Activated naive CD4-positive, alpha-beta T cell treated with anti-CD3 and anti-CD28 coated beads, Interleukin-2, amount 10 ng/mL, durations not matched to agents 7 days and 5 days (primary cell): ENCODE results near the gene DYSF.
A peak's percentile ranks its signal among the peaks of the same experiment; 100 is the strongest.
"Not testable (repeated sequence)": the region's sequence is repeated elsewhere in the genome, so short reads cannot be mapped to it uniquely, and the experiment has no call there.

Source experiments
- CTCF ChIA-PET: fragments of 350-600 bp; sonication (Branson Sonifier 250); formaldehyde crosslinking; loops from one replicate; lab custom pipeline; 2021; ENCODE audit warnings: antibody characterized with exemption; lab: Charles Lee
- DNase-seq: peaks from one replicate; pipeline ENCODE4 v3.0.0-alpha.2; 2020
- H3K27ac Mint-ChIP-seq: one replicate; pipeline ENCODE4 v1.8.0; 2021; ENCODE audit warnings: mild to moderate bottlenecking, moderate library complexity, mixed read lengths
- H3K27me3 Mint-ChIP-seq: one replicate; pipeline ENCODE4 v1.8.0; 2021; ENCODE audit warnings: mild to moderate bottlenecking, mixed read lengths
- H3K36me3 Mint-ChIP-seq: one replicate; pipeline ENCODE4 v1.8.0; 2021; ENCODE audit warnings: mixed read lengths
- H3K4me1 Mint-ChIP-seq: one replicate; pipeline ENCODE4 v1.8.0; 2021; ENCODE audit warnings: mixed read lengths
- H3K4me3 Mint-ChIP-seq: one replicate; pipeline ENCODE4 v1.8.0; 2021; ENCODE audit warnings: mild to moderate bottlenecking, moderate library complexity, mixed read lengths
- H3K9me3 Mint-ChIP-seq: one replicate; pipeline ENCODE4 v1.8.0; 2021; ENCODE audit warnings: mixed read lengths

Gene DYSF

GRCh38 chr2:71453404-71454220 is at the start of gene DYSF:
Gene DYSF (plus strand): TSS chr2:71453561.
- Mint-ChIP-seq H3K4me3 (peak within 1 kb of the TSS; percentile 13), H3K4me1 (peaks cover 19% of the 10 kb centered on the region), H3K27ac (no peak within 1 kb of the TSS), H3K9me3 (no peaks in the 10 kb centered on the region), H3K36me3 (no peaks in the 10 kb centered on the region), H3K27me3 (peaks cover 66% of the 10 kb centered on the region)
- DNase-seq, result no peak
- CTCF ChIA-PET, result interaction anchor here (0.6 kb wide), 1 partner anchor 1170 kb away, joined by 5 read pairs; no protein-coding TSS in a partner anchor

- Mint-ChIP-seq H3K27me3 (no peaks in the 10 kb centered on the region), H3K9me3 (no peaks in the 10 kb centered on the region), H3K36me3 (peaks cover 41% of the 10 kb centered on the region), H3K27ac (no peak overlapping the region), H3K4me3 (no peak overlapping the region), H3K4me1 (peaks cover 2% of the 10 kb centered on the region)
- CTCF ChIA-PET, result no interaction called here
- no peak for DNase-seq
These were observed 43.8 kb upstream of the DYSF start for GRCh38 chr2:71409611-71410010.

GRCh38 chr2:71410696-71411095 is 42.7 kb upstream of the DYSF start:
- no peak for DNase-seq
- Mint-ChIP-seq H3K27me3 (no peaks in the 10 kb centered on the region), H3K9me3 (no peaks in the 10 kb centered on the region), H3K27ac (no peak overlapping the region), H3K36me3 (peaks cover 38% of the 10 kb centered on the region), H3K4me3 (no peak overlapping the region), H3K4me1 (peaks cover 2% of the 10 kb centered on the region)
- CTCF ChIA-PET, result no interaction called here

GRCh38 chr2:71416866-71417265 is 36.5 kb upstream of the DYSF start:
- H3K27me3 Mint-ChIP-seq, H3K9me3 Mint-ChIP-seq, CTCF ChIA-PET: not testable (repeated sequence)
- H3K4me3 Mint-ChIP-seq, result peak overlapping the region; percentile 81
- DNase-seq, result peak; percentile 63
- peak overlapping the region; percentile 94 for H3K27ac Mint-ChIP-seq
- H3K36me3 Mint-ChIP-seq, result peaks cover 12% of the 10 kb centered on the region
- peaks cover 13% of the 10 kb centered on the region for H3K4me1 Mint-ChIP-seq

GRCh38 chr2:71417300-71418202 is 35.8 kb upstream of the DYSF start:
- CTCF ChIA-PET, result interaction anchor here (0.8 kb wide), 1 partner anchor 261 kb away, joined by 3 read pairs; no protein-coding TSS in a partner anchor
- Mint-ChIP-seq H3K4me3 (peak overlapping the region; percentile 81), H3K36me3 (peaks cover 13% of the 10 kb centered on the region), H3K4me1 (peaks cover 13% of the 10 kb centered on the region), H3K27ac (peak overlapping the region; percentile 94), H3K27me3 (no peaks in the 10 kb centered on the region), H3K9me3 (no peaks in the 10 kb centered on the region)
- DNase-seq, result no peak

GRCh38 chr2:71419145-71419544 is 34.2 kb upstream of the DYSF start:
- no peak overlapping the region for H3K27ac Mint-ChIP-seq
- CTCF ChIA-PET, result no interaction called here
- no peak overlapping the region for H3K4me3 Mint-ChIP-seq

GRCh38 chr2:71419976-71420375 is 33.4 kb upstream of the DYSF start:
- no peak for DNase-seq
- Mint-ChIP-seq H3K27me3 (no peaks in the 10 kb centered on the region), H3K4me3 (no peak overlapping the region), H3K36me3 (peaks cover 33% of the 10 kb centered on the region), H3K27ac (no peak overlapping the region), H3K9me3 (no peaks in the 10 kb centered on the region), H3K4me1 (peaks cover 13% of the 10 kb centered on the region)
- CTCF ChIA-PET, result no interaction called here

More at GRCh38 chr2:71419145-71419544, 34.2 kb upstream of the DYSF start:
- no peak for DNase-seq
- H3K9me3 Mint-ChIP-seq, result no peaks in the 10 kb centered on the region
- H3K27me3 Mint-ChIP-seq, result no peaks in the 10 kb centered on the region
- peaks cover 28% of the 10 kb centered on the region for H3K36me3 Mint-ChIP-seq
- peaks cover 13% of the 10 kb centered on the region for H3K4me1 Mint-ChIP-seq

- H3K36me3 Mint-ChIP-seq, result peaks cover 47% of the 10 kb centered on the region
- H3K4me3 Mint-ChIP-seq, result no peak overlapping the region
- no peak for DNase-seq
- CTCF ChIA-PET, result no interaction called here
- no peaks in the 10 kb centered on the region for H3K9me3 Mint-ChIP-seq
- no peak overlapping the region for H3K27ac Mint-ChIP-seq
- H3K4me1 Mint-ChIP-seq, result peaks cover 9% of the 10 kb centered on the region
- no peaks in the 10 kb centered on the region for H3K27me3 Mint-ChIP-seq
These were observed 30.6 kb upstream of the DYSF start for GRCh38 chr2:71422786-71423185.

GRCh38 chr2:71423817-71424420 is 29.4 kb upstream of the DYSF start:
- Mint-ChIP-seq H3K36me3 (peaks cover 48% of the 10 kb centered on the region), H3K4me3 (no peak overlapping the region), H3K27me3 (no peaks in the 10 kb centered on the region), H3K9me3 (no peaks in the 10 kb centered on the region), H3K27ac (no peak overlapping the region), H3K4me1 (peaks cover 5% of the 10 kb centered on the region)
- CTCF ChIA-PET, result interaction anchor here (0.6 to 1.0 kb wide), 3 partner anchors 37 to 86 kb away, joined by 3 to 5 read pairs (median 3); no protein-coding TSS in a partner anchor
- DNase-seq, result no peak

- CTCF ChIA-PET, result no interaction called here
- no peak overlapping the region for H3K27ac Mint-ChIP-seq
- H3K36me3 Mint-ChIP-seq, result peaks cover 47% of the 10 kb centered on the region
- no peaks in the 10 kb centered on the region for H3K9me3 Mint-ChIP-seq
- H3K4me1 Mint-ChIP-seq, result no peaks in the 10 kb centered on the region
- H3K27me3 Mint-ChIP-seq, result no peaks in the 10 kb centered on the region
- no peak overlapping the region for H3K4me3 Mint-ChIP-seq
- no peak for DNase-seq
These were observed 26.6 kb upstream of the DYSF start for GRCh38 chr2:71426721-71427120.

GRCh38 chr2:71428472-71429383 is 24.6 kb upstream of the DYSF start:
- peaks cover 48% of the 10 kb centered on the region for H3K36me3 Mint-ChIP-seq
- CTCF ChIA-PET, result interaction anchor here (0.7 to 1.2 kb wide), 2 partner anchors 26 to 86 kb away, joined by 3 read pairs; no protein-coding TSS in a partner anchor

GRCh38 chr2:71445142-71445541 is 8.2 kb upstream of the DYSF start:
- H3K27ac Mint-ChIP-seq, H3K4me3 Mint-ChIP-seq, H3K4me1 Mint-ChIP-seq, H3K36me3 Mint-ChIP-seq, H3K9me3 Mint-ChIP-seq, CTCF ChIA-PET, DNase-seq: not testable (repeated sequence)
- H3K27me3 Mint-ChIP-seq, result peaks cover 11% of the 10 kb centered on the region

More at GRCh38 chr2:71428472-71429383, 24.6 kb upstream of the DYSF start:
- no peak for DNase-seq
- Mint-ChIP-seq H3K27ac (no peak overlapping the region), H3K4me3 (no peak overlapping the region), H3K9me3 (no peaks in the 10 kb centered on the region), H3K4me1 (no peaks in the 10 kb centered on the region), H3K27me3 (no peaks in the 10 kb centered on the region)

- H3K27me3 Mint-ChIP-seq, result peaks cover 22% of the 10 kb centered on the region
- peaks cover 5% of the 10 kb centered on the region for H3K4me1 Mint-ChIP-seq
- H3K9me3 Mint-ChIP-seq, result no peaks in the 10 kb centered on the region
- no peak overlapping the region for H3K27ac Mint-ChIP-seq
- CTCF ChIA-PET, result interaction anchor here (0.6 to 1.7 kb wide), 2 partner anchors 14 to 15 kb away, joined by 3 to 5 read pairs; no protein-coding TSS in a partner anchor
- peaks cover 2% of the 10 kb centered on the region for H3K36me3 Mint-ChIP-seq
- H3K4me3 Mint-ChIP-seq, result no peak overlapping the region
- DNase-seq, result no peak
These were observed 6.9 kb upstream of the DYSF start for GRCh38 chr2:71446505-71446904.
